Left colon (tissue), 2 donors: Measurements from ENCODE around the gene ARHGAP35. TPM values are rescaled to one million over a fixed set of nuclear protein-coding genes. Genes with fewer than 3 reads are reported as not detected.
"Not testable (repeated sequence)": the region's sequence is repeated elsewhere in the genome, so short reads cannot be mapped to it uniquely, and the experiment has no call there.

ENCODE experiments used
- ATAC-seq: fragments of 200-7000 bp; cut with Tn5 transposase; one replicate; pipeline ENCODE4 v1.9.1; 2020; ENCODE audit warnings: mild to moderate bottlenecking, moderate library complexity
- DNase-seq, 2 donors: peaks; one replicate each; pipeline ENCODE4 v3.0.0-alpha.2; 2020
- intact Hi-C, 2 donors: fragments of 100-400 bp; cut with DNase I in 1 of 2; cut with micrococcal nuclease in 1 of 2; formaldehyde crosslinking; loops; one replicate each; pipeline versions ENCODE4 v1.11.2 to v1.14.0; 2022; cut with DNase I, micrococcal nuclease
- total RNA-seq, 2 donors: library from RNA; stranded (reverse); fragmentation: NEBNext Ultra II Directional; extraction: Animal tissue kit (Norgen Biotek cat#: 25700); gene quantifications; one replicate each; pipeline ENCODE4 v1.2.1, GENCODE V29; 2021
- donor health status: DM: no; HTN: no; CAD: no.
- donor health status: DM: yes; HTN: yes; CAD: no.

Gene ARHGAP35
- total RNA-seq, 2 donors from 2014 or later, result 65.8 to 73.1 TPM

DNA sequence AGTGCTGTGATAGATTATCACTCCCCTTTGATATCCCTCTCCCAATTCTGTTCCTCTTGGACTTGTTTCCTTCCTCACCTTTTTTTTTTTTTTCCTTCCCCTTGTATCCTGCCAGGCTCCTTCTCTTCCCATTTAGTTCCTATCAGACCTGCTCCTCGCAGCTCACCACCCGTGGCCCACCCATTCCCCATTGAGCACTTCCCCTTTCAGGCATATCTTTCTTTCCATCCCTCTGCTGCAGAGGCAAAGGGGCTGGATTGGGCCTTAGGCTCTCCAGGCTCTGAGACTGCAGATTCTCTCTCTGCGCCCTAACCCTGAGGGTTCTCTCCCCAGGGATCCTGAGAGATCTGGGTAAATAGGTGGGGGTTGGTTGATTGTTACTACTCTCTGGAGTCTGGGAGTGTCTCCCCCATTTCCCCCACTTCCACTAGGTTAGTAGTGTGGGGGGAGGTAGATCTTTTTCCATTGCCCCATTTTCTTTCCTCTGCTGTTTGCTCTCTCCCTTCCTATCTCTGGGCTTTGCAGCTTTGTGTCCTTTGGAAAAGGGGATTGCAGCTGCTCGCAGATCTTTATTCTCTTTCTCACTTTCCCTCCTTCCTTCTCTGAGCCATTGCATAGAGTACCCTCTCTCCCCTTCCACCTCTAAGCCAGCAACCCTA is 2.3 kb downstream of the ARHGAP35 start:
- intact Hi-C loops, result loop anchor here in 1 of 2 donors (10.0 kb wide), 1 partner anchor 112 kb away; no protein-coding TSS in a partner anchor
- no peak for DNase-seq
- no peak for ATAC-seq

DNA sequence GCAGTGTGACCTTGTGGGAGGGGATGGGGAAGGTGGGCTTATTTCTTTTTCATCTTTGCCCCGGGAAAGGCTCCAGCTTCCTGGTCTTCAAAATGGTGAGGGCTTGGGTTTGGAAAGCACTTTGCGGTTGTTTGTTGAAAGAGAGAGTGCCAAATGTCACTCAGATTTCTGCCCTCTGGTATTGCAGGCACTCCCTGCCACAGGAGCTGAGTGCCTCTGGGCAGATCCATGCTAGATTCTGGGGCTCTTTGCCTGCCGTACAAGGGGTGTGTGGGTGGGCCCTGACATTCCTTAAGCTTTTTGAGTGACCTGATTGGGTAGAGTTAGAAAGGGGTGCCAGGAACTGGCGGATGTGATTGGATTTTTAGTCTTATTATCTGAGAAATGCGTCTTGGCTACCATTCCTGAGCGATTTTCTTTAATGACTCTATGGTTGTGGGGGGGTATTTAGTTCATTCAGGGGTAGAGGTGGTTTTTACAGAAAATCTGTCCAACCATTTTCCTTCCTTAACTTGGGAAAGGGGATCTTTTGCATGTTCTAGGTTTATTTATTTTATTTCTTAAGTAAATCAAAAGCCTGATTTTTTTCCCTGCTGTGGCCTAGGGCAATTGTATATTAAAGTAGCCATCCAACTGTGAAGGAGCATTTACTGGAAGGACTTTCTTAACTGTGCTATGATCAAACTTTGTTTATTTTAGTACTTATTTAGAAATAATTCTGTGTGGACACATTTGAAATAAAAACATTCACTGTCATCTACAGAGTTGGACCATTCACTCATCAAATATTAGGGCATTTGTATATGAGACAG is 3.2 kb downstream of the ARHGAP35 start:
- ATAC-seq (no peak), DNase-seq (peak in 1 of 2 donors; percentile 30)
- intact Hi-C loops, result loop anchor here in 1 of 2 donors (10.0 kb wide), 1 partner anchor 111 kb away; no protein-coding TSS in a partner anchor

DNA sequence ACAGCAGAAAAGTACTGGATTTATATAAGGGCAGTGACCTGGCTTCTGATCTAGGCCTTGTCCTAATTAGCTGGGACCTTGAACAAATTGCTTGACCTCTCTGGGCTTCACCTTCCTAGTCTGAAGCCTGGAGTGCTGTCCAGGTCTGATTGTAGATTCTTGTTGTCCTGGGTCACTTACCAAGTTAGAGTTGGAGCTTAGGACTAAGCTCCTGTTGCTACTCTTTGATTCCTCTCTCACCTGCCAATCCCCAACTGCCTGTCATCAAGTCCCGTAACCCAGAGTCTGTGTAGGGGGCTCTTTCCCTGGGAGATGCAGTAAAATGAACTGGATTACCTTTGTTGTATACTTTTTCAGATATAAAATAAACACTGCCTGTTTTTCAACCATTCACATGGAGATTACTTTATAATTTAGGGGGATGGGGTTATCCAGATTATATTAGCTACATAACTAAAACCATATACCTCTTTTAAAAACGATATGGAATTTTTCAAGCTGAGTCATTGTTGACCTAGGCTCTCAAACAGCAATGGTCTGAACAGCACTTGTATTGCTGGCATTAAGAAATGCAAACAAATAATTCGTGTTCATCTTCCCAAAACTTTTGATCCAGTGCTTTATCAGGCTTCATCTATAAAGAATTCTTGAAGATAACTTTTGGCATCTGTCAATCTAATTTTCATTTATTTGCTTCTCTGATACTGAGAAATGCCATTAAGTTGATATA is 5.8 kb downstream of the ARHGAP35 start:
- no peak for ATAC-seq
- intact Hi-C loops, result loop anchor here in 1 of 2 donors (10.0 kb wide), 1 partner anchor 108 kb away; no protein-coding TSS in a partner anchor
- DNase-seq, result no peak

DNA sequence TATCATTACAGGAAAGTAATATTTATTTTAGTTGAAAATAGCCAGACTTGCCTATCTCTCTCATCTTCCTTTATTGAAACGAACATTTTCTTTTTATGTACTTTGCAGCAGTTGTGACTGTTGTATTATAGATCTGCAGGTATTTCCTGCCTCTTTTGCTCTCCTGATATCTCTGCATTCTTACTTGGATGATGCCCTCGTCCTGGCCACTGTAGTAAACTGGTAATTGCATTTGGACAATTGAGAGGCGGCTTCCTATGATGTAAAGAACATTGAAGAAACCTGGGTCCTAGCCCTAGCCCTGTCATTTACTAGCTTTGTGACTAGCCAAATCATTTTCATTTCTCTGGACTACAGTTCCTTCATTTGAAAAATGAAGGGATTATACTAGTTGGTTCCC is 6.4 kb downstream of the ARHGAP35 start:
- intact Hi-C loops, result loop anchor here in 1 of 2 donors (10.0 kb wide), 1 partner anchor 108 kb away; no protein-coding TSS in a partner anchor
- ATAC-seq, result peak; percentile 42
- DNase-seq, result no peak

DNA sequence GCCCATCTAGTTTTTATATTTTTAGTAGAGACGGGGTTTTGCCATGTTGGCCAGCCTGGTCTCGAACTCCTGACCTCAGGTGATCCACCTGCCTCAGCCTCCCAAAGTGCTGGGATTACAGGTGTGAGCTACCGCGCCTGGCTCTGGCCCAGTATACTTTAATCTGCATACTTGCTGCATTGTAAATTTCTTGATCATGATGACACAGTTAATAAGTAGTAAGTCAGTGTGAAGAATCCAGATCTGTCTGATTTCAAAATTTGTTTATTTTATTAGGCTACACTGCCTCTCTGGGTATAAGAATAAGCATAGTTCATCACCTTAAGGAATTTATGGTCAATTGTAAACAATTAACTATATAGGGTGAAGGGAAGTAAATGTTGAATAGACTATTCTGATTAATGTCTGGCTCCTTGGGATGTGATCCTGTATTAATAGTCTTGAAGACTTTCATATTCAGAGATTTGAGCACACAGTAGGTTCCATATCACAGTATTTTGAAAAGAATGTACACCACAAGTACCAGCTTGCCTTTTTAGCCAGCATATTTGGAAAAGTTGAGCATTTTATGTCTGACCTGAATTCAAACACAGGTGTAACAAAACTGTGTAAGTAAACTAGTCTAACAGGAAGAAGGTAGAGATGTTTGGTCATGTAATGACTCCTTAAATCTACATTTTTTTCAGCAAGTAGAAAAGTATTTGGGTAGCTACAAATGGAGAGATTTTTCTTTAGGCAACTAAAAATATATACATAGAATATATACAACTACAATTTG is 7.4 kb downstream of the ARHGAP35 start:
- DNase-seq (no peak), ATAC-seq (no peak)
- intact Hi-C loops, result loop anchor here in 1 of 2 donors (10.0 kb wide), 1 partner anchor 107 kb away; no protein-coding TSS in a partner anchor

DNA sequence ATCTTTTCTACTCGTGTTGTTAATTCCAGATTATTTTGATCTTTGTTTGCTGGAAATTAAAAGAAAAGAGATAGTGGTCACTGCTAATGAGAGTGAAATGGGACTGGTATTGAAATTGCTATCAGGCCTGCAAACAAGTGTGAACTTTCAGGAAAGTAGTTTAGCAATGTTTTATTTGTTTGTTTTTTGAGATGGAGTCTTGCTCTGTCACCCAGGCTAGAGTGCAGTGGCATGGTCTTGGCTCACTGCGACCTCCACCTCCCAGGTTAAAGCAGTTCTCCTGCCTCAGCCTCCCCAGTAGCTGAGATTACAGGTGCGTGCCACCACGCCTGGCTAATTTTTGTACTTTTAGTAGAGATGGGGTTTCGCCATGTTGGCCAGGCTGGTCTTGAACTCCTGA is 10.4 kb downstream of the ARHGAP35 start:
- intact Hi-C loops, ATAC-seq, DNase-seq: not testable (repeated sequence)

DNA sequence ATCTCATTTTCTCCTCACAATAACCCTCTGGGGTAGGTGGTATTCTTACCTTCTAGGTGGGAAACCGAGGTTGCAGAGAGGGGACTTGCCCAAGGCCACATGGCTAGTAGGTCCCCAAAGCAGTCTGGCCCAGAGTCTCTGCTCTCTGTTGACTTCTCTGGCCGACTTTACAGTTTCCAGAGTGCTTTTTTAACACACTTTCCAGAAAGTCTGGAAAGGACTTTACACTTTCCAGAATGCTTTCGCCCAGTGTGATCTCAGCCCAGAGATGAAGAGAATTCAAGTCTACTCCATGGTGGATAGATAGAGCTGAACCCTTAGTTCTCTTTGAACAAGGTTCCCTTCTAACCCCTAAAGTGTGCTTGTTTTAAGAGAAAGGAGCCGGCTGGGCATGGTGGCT is 12.2 kb downstream of the ARHGAP35 start:
- DNase-seq (no peak), ATAC-seq (no peak)
- intact Hi-C loops, result no loop called here

DNA sequence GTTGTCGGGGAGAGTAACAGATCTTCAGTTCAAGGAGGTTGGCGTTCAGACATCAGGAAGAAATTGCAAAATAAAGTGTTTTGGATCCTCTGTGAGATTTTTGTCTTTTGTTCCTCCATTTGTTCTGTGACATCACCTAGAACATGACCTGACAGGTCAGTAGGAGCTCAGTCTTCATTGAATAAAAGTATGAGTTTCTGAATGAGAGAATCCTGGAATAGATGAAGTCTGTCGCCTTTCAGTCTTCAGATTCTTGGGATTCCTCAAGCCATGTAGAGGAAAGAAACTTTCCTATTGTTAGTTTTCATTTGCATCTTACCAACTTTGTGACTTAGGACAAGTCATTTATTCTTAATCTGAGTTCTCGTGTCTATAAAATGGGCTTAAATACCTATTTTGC is 14.4 kb downstream of the ARHGAP35 start:
- DNase-seq, result no peak
- intact Hi-C loops, result no loop called here
- no peak for ATAC-seq

DNA sequence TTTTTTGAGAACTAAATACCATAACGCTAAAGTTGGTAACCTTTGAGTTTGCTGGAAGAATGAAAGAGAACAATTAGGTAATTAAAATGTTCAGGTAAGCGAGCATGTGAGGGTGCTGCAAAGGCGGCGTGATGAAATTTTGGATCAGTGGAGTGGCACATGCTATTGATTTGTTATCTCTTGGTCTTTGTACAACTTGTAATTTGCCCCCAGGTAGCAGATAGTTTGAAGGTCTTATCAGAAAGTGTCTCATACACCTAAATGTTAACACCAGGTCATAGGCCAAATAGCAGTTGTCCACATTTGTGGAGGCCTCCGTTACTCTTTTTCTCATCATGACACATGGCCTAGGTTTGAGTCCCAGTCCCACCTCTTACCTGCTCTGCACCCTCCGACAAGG is 14.9 kb downstream of the ARHGAP35 start:
- intact Hi-C loops, result no loop called here
- no peak for ATAC-seq
- DNase-seq, result no peak

DNA sequence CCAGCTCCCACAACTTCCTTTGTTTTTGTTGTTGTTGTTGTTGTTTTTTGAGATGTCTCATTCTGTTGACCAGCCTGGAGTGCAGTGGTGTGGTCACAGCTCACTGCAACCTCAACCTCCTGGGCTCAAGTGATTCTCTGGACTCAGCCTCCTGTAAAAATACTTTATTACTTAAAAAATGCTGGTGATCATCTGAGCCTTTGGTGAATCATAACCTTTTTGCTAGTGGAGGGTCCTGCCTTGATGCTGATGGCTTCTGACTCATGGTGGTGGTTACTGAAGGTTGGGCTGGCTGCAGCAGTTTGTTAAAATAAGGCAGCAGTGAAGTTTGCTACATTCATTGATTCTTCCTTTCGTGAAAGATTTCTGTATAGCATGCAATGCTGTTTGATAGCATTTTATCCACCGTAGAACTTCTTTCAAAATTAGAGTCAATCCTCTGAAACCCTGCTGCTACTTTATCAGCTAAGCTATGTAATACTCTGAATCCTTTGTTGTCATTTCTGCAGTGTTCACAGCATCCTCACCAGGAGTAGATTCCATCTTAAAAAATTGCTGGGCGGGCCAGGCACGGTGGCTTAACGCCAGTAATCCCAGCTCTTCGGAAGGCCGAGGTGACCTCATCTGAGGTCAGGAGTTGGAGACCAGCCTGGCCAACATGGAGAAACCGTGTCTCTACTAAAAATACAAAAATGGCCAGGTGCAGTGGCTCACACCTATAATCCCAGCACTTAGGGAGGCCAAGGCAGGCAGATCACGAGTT is 18.0 kb downstream of the ARHGAP35 start:
- ATAC-seq (no peak), DNase-seq (no peak)
- intact Hi-C loops, result no loop called here

DNA sequence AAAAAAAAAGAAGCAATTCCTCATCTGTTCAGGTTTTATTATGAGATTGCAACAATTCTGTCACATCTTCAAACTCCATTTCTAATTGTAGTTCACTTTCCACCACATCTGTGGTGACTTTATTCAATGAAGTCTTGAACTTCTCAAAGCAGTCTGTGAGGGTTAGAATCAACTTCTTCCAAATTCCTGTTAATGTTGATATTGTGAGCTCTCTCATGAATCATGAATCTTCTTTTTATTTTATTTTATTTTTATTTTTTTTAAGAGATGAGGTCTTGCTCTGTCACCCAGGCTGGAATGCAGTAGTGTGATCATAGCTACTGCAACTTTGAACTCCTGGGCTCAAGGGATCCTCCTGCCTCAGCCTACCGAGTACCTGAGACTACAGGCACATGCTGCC is 19.6 kb downstream of the ARHGAP35 start:
- DNase-seq, result no peak
- ATAC-seq, result no peak
- intact Hi-C loops, result no loop called here

DNA sequence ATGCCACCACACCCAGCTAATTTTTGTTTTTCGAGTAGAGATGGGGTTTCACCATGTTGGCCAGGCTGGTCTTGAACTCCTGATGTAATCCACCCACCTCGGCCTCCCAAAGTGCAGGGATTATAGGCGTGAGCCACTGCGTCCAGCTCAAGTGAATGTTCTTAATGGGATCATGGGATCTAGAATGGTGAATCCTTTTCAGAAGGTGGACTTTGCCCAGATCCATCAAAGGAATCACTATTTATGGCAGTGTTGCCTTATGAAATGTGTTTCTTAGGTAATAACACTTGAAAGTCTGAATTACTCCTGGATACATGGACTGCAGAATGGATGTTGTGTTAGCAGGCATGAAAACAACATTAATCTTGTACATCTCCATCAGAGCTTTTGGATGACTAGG is 20.3 kb downstream of the ARHGAP35 start:
- ATAC-seq, result peak; percentile 63
- DNase-seq, result no peak
- intact Hi-C loops, result no loop called here

DNA sequence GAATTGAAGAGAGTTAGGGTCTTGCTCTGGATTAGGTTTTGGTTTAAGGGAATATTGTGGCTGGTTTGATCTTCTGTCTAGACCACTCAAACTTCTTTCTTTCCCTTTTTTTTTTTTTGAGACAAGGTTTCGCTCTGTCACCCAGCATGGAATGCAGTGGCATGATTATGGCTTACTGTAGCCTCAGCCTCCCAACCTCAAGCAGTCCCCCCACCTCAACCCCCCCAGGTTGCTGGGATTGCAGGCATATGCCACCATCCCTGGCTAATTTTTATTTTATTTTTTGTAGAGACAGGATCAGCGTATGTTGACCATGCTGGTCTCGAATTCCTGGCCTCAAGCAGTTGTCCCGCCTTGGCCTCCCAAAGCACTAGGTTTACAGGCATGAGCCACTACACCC is 21.2 kb downstream of the ARHGAP35 start:
- DNase-seq, result no peak
- ATAC-seq, result no peak
- intact Hi-C loops, result no loop called here

DNA sequence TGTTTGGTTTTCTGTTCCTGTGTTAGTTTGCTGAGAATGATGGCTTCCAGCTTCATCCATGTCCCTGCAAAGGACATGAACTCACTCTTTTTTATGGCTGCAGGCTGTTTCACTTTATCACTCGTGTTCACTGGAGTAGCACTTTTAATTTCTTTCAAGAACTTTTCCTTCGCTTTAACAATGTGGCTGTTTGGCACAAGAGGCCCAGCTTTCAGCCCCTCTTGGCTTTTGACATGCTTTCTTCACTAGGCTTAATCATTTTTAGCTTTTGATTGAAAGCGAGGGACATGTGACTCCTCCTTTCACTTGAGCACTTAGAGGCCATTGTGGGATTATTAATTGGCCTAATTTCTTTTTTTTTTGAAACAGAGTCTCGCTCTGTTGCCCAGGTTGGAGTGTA is 22.0 kb downstream of the ARHGAP35 start:
- DNase-seq, intact Hi-C loops, ATAC-seq: not testable (repeated sequence)

DNA sequence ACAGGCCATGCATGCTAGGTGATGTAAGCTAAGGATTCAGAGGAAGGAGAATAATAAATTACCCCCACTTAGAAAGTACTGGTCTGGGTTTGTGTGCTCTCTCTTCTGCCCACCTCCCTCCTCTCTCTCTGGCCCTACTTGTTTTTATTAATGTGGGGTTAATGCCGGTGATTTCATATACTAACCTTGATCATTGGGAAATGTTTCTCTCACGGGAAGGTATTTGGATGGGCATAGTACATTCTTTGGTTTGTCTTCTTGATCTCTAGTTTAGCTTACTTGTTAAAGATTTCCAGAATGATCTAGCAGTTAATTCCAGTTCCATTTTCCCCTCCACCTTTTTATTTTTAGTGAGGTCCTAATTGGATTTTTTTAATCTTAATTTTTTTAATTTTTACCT is 24.6 kb downstream of the ARHGAP35 start:
- DNase-seq (no peak), ATAC-seq (no peak)
- intact Hi-C loops, result no loop called here

DNA sequence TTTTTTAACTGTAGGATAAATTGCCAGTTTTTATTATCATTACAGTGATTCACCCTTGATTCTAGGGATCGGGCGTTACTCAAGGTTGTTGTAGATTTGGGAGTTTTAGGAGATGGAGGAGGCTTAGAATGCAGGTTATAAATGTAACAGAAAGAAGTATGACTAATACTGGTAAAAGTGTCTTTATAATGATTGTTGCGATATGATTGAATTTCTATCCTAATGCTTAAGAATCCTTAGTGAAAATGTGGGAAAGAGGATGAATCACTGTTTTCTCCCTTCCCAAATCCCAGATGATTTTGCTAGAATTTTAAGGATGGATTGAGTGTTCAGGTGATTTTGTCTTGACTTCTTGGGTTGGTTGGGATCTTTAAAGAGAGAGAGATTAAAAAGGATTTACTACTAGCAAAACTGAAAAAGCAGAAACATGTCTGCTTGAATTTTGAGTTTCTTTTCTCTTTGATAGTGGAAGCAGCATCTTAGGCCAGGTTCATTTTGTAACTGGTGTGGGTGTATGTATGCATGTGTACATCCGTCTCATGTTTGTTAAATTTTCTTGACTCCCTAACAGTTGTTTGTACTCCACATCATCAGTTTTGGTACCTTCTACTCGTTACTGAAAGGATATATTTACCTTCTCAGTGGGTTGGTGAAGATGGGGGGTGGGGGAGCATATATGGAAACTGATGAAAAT is 25.9 kb downstream of the ARHGAP35 start:
- intact Hi-C loops, result no loop called here
- ATAC-seq (no peak), DNase-seq (no peak)

DNA sequence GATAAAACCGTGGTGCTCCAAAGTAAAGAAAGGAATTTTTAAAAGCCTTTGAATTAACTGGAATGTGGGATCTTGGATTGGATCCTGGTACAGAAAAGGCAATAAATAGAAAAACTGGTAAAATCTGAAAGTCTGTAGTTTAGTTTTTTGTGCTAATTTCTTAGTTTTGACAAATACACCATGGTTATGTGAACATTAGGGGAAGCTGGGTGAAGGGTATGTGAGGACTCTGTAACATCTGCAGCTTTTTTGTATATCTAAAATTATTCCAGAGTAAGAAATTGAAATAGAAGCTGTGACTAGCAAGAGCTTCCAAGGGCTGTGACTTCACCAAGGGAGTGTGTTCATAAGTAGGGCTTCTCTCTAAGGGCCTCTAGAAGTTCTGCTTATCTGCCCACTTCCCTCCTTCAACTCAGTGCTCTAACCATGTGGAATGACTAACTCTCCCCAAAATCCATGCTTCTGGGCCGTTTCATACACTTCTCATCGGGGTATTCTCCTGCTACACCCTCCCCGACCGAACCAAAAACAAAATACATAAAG is 26.5 kb downstream of the ARHGAP35 start:
- intact Hi-C loops, result no loop called here
- ATAC-seq (no peak), DNase-seq (no peak)
